GM12878 (cell line): ENCODE measurements around the gene SLC2A4RG. TPM values are rescaled to one million over a fixed set of nuclear protein-coding genes. Genes with fewer than 3 reads are reported as not detected.

Experiments used
- BHLHE40 ChIP-seq, 2 experiments: fragments of 450-650 bp in 1 of 2; IDR thresholded peaks; 2 replicates each; pipeline ENCODE4 v1.6.1; 2011 to 2017; ENCODE audit warnings: low read depth in 2 of 2, borderline replicate concordance in 1 of 2, improper control_type of control experiment in 1 of 2, low read length in 1 of 2, mild to moderate bottlenecking in 1 of 2
- ELK1 ChIP-seq: IDR thresholded peaks from 2 replicates; pipeline ENCODE4 v1.6.1; 2012; ENCODE audit warnings: low read depth, low read length, improper control_type of control experiment
- IKZF2 ChIP-seq, 2 experiments: fragments of 450-650 bp; IDR thresholded peaks; 2 replicates each; pipeline ENCODE4 v1.6.1; 2017; ENCODE audit warnings: mild to moderate bottlenecking in 2 of 2, moderate library complexity in 2 of 2
- IRF4 ChIP-seq: IDR thresholded peaks from 2 replicates; pipeline ENCODE4 v1.6.1; 2011; ENCODE audit warnings: low read depth, low read length
- MLLT1 ChIP-seq: fragments of 450-650 bp; IDR thresholded peaks from 2 replicates; pipeline ENCODE4 v1.6.1; 2016; ENCODE audit warnings: mild to moderate bottlenecking
- POLR2AphosphoS5 ChIP-seq: IDR thresholded peaks from 2 replicates; pipeline ENCODE4 v1.6.1; 2011; ENCODE audit warnings: mild to moderate bottlenecking, low read length, inconsistent platforms
- RCOR1 ChIP-seq: conservative IDR thresholded peaks from 2 replicates; pipeline ENCODE4 v1.6.1; 2012; ENCODE audit warnings: low read depth, low read length, improper control_type of control experiment
- RELB ChIP-seq: fragments of 450-650 bp; IDR thresholded peaks from 2 replicates; pipeline ENCODE4 v1.6.1; 2017; ENCODE audit warnings: low read depth, mild to moderate bottlenecking, moderate library complexity
- RUNX3 ChIP-seq: IDR thresholded peaks from 2 replicates; pipeline ENCODE4 v1.6.1; 2012; ENCODE audit warnings: low read length, inconsistent platforms
- SMAD5 ChIP-seq: IDR thresholded peaks from 2 replicates; pipeline ENCODE4 v1.6.1; 2016; ENCODE audit warnings: antibody characterized with exemption, low read depth
- SMARCA5 ChIP-seq: fragments of 450-650 bp; IDR thresholded peaks from 2 replicates; pipeline ENCODE4 v1.6.1; 2017; ENCODE audit warnings: mild to moderate bottlenecking
- SP1 ChIP-seq: IDR thresholded peaks from one replicate; pipeline ENCODE4 v1.6.1; 2011; ENCODE audit warnings: low read depth, low read length
- SREBF2 ChIP-seq: IDR thresholded peaks from 2 replicates; pipeline ENCODE4 v1.6.1; 2012; ENCODE audit warnings: mild to moderate bottlenecking, low read length
- TARDBP ChIP-seq: IDR thresholded peaks from 2 replicates; pipeline ENCODE4 v1.6.1; 2016; ENCODE audit warnings: borderline replicate concordance
- ZNF384 ChIP-seq: IDR thresholded peaks from 2 replicates; pipeline ENCODE4 v1.6.1; 2012; ENCODE audit warnings: low read depth, mild to moderate bottlenecking, low read length, improper control_type of control experiment, borderline replicate concordance
- ZNF592 ChIP-seq: fragments of 450-650 bp; IDR thresholded peaks from 2 replicates; pipeline ENCODE4 v1.6.1; 2017; ENCODE audit warnings: mild to moderate bottlenecking, moderate library complexity
- polyA plus RNA-seq, 11 experiments: library from polyadenylated mRNA; depleted of rRNA in 4 of 11; unstranded in 6 of 11; stranded (reverse) in 5 of 11; fragments of >200 nt; fragmentation: Nextera tagmentation in 4 of 11; fragmentation: Illumina TruSeq in 1 of 11; extraction: Ambion mirVana in 4 of 11; extraction: Trizol in 1 of 11; gene quantifications; 1 replicate in 1 of 11; 2 replicates in 10 of 11; pipeline versions ENCODE4 v1.2.1 to v1.2.3, GENCODE V29; 2011 to 2016; ENCODE audit warnings: inconsistent platforms in 2 of 11, missing spikeins in 2 of 11, low read depth in 1 of 11
- total RNA-seq, 4 experiments: library from RNA; depleted of rRNA in 3 of 4; stranded (reverse); fragments of >200 nt in 3 of 4; fragmentation: Illumina TruSeq in 1 of 4; extraction: Trizol in 1 of 4; gene quantifications; 2 replicates each; pipeline versions ENCODE4 v1.2.1 to v1.2.3, GENCODE V29; 2013 to 2021

The SLC2A4RG gene
- total and polyA plus RNA-seq, 10 of the 15 experiments (the other 5 are each of a cell fraction or from before 2014, with no cell fraction given), result 0.34 to 65.9 (median 13.3) TPM

GRCh38 chr20:63706852-63707557 is 32.6 kb upstream of the SLC2A4RG start (continued):
- no peak for TF ChIP-seq ZNF592
- 0 out of 2 replicates have a peak, but pooled peaks have one; percentile 29 for TF ChIP-seq TARDBP
- peak; percentile 67; the same call in 1 of the 2 replicates for TF ChIP-seq IRF4
- TF ChIP-seq MLLT1, result 0 out of 2 replicates have a peak, but pooled peaks have one; percentile 43
- peak; percentile 44; the same call in 1 of the 2 replicates for TF ChIP-seq RUNX3
- no peak for TF ChIP-seq SREBF2
- TF ChIP-seq IKZF2 (IDR thresholded peaks at IDR 0.05), result peak; percentile 36 to 48; a peak in 2 of 4 replicates
- no peak for TF ChIP-seq SP1
- 0 out of 2 replicates have a peak, but pooled peaks have one; percentile 40 for TF ChIP-seq RELB
- no peak for TF ChIP-seq RCOR1
- TF ChIP-seq POLR2AphosphoS5, result peak; percentile 53; the same call in 1 of the 2 replicates
- TF ChIP-seq ELK1, result no peak
- TF ChIP-seq SMARCA5, result peak; percentile 57; the same call in 1 of the 2 replicates
- no peak for TF ChIP-seq SMAD5
- TF ChIP-seq BHLHE40 (IDR thresholded peaks at IDR 0.05; ENCODE audit: borderline replicate concordance in 1 of 2, low read depth in 2 of 2, low read length in 1 of 2), result peak; percentile 40 to 58; a peak in 3 of 4 replicates
- no peak for TF ChIP-seq ZNF384
- TF ChIP-seq, all 136 proteins: peak for 19
